HG02588 (cell line): Measurements from ENCODE around the gene PDE7B.

Experiments used
- ATAC-seq: cut with Tn5 transposase; IDR thresholded peaks from one replicate; pipeline ENCODE4 v1.9.1; 2021; ENCODE audit warnings: mild to moderate bottlenecking, moderate library complexity; ENCODE audit not compliant: unreplicated experiment

PDE7B gene

GRCh38 chr6:135922746-135923145 is 71.2 kb downstream of the PDE7B start:
- ATAC-seq, result no peak

GRCh38 chr6:135932651-135933050 is 81.2 kb downstream of the PDE7B start:
- no peak for ATAC-seq

DNA sequence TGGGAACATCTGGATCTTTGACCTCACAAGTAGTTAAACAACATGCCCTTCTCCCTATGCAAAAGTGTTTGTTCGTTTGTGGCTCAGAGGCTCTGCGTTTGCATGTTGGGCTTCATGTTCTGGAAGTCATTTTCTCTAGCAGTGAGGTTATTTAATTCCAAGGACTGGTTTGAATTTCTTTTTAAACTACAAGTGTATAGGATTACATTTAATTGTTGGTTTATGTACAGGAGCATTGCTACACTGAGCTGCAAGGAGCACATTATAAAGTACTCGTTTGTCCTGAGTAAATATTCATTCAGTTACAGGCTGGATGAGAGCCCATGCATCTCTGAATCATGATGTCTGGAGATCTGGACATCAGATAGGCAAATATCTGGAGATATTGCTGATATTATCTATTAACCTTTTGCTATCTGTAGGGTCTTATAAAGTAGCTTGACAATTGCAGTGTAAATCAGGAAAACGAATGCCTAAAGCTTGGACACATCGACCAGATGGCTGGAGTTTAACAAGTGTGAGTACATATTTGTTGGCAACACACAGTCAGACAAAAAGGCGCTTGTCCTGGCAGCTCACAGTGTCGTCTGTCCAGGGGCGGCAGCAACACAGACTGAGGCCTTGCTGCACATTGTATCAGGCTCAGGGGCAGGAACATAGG is 84.6 kb downstream of the PDE7B start:
- ATAC-seq, result no peak

DNA sequence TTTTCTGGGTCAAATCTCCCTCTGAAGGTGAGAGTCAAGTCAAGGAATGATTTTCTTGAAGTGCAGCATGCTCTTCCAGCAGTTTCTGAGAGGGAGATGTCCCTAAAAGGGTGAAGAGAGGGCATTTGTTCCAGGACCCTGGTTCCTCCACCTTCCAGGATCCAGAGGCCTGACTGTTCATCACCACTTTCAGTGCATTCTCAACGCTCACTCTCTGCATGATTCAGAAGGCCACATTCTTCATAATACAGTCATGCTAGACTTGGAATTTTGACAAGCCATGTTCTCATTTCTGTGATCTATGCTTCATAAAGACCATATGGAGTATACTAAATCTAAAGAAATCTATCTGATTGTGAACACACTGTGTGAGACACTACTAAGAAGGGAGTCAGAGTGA is 85.1 kb downstream of the PDE7B start:
- no peak for ATAC-seq

GRCh38 chr6:135937106-135937505 is 85.6 kb downstream of the PDE7B start:
- no peak for ATAC-seq

GRCh38 chr6:135938576-135939207 is 87.2 kb downstream of the PDE7B start:
- ATAC-seq, result no peak

- no peak for ATAC-seq
Measured at GRCh38 chr6:135939208-135939591, 87.7 kb downstream of the PDE7B start.

- no peak for ATAC-seq
Measured at GRCh38 chr6:135940616-135941167, 89.2 kb downstream of the PDE7B start.

DNA sequence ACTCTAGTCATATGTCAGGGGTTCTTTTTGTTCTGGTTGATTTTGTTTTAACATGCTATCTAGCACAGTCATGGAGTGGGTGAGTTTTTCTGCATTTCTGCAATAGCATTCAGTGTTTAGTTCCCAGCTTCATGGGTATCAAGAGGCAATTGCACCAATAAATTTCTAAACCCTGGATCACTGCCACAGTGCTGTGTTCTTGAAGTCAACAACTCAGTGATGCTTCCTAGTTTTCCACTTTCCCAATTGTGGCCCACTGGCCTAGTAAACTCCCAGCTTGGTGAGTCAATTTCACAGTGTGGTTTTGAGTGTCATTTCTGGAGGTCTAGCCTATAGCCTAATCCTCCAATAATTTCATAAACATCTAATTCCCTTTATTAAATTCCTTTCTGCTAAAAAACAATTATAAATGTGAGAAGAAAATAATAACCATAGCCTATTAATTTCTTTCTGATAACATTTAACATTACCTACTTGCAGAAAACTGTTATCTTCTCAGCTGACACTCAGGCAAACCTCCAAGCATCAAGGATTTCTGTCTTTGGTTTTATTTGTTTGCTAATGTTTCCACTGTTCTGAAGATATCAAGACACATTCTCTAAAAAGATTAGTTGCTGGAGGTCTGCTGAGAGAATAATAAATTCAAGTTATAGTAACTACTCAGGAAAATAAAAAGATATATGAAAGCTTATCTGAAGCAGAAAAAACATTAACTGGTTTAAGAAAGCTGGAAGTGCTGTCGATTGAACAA is 89.9 kb downstream of the PDE7B start:
- ATAC-seq, result no peak

GRCh38 chr6:135944120-135944519 is 92.6 kb downstream of the PDE7B start:
- ATAC-seq, result no peak

GRCh38 chr6:135946674-135947073 is 95.2 kb downstream of the PDE7B start:
- no peak for ATAC-seq

DNA sequence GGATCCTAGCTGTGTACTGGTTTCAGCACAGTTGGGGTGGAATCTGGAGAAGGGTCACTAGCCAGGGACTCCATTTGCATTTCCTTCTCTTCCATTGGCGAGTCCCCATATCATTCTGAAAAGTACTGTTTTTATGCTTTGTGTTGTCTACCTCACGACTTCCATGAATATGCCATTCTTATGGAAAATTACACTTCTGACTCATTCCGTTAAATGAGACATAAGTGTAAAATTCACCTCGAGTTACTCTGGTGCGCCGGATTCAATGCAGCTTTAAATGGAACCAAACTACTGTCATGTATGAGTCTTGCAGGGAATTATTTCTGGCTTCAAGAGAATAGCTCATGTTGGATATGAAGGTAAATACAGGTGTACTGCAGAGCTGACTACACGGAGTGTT is 99.2 kb downstream of the PDE7B start:
- no peak for ATAC-seq

DNA sequence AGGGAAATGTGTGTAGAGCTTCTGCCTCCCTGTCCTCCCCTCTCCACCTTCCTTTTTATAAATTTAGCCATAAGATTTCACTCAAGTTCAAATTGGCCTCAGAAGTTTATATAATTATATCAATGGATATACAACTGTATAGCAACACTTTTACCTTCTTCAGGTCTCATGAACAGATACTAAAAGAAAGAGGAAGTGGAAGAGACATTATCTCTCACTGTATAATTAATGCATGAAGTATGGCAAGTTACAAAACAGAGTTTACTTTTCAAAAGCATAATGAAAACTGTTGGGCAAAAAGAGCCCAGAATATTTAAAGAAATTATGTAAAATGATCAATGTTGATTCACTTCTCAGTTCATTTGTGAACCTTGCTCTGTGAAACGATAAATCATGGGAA is 99.7 kb downstream of the PDE7B start:
- no peak for ATAC-seq

GRCh38 chr6:135953818-135954217 is 102.3 kb downstream of the PDE7B start:
- no peak for ATAC-seq

GRCh38 chr6:135955099-135955498 is 103.6 kb downstream of the PDE7B start:
- ATAC-seq, result no peak

- no peak for ATAC-seq
Measured at GRCh38 chr6:135962731-135963130, 111.2 kb downstream of the PDE7B start.

- ATAC-seq, result no peak
Measured at GRCh38 chr6:135970750-135971149, 119.2 kb downstream of the PDE7B start.

- ATAC-seq, result no peak
Measured at GRCh38 chr6:135971351-135971750, 119.8 kb downstream of the PDE7B start.

DNA sequence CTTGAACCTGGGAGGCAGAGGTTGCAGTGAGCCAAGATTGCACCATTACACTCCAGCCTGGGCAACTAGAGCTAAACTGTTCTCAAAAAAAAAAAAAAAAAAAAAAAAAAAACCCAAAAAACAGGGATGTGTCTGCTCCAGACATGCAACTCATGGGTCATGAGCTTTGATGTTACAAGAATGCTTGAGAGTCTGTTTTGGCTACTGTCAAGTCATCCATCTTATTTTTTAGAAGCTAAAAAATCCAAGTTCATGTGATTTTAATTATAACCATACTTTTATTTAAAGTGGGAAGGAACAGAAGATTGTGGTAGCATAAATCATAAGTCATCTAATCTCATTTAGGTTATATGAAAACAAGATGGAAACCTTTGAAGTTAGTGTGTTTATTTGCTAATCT is 120.6 kb downstream of the PDE7B start:
- no peak for ATAC-seq

DNA sequence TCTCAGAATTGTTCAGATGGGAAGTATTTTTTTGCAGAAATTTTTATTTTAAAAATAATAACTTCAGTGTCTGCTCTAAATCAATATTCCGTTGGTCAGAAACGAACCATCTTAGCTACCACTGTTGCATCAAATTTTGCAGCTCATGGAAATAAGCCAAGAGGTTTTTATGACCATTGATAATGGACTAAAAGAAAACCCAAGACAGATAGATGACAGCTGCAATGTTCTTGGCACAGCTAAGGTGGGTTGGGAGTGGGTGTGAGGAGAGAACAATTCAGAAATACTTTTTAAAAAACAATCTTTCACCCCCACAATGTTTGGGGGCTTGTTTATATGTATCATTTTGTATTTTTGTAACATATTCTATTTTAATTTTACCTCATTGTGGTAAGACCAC is 121.1 kb downstream of the PDE7B start:
- no peak for ATAC-seq

GRCh38 chr6:135974426-135974825 is 122.9 kb downstream of the PDE7B start:
- ATAC-seq, result no peak

DNA sequence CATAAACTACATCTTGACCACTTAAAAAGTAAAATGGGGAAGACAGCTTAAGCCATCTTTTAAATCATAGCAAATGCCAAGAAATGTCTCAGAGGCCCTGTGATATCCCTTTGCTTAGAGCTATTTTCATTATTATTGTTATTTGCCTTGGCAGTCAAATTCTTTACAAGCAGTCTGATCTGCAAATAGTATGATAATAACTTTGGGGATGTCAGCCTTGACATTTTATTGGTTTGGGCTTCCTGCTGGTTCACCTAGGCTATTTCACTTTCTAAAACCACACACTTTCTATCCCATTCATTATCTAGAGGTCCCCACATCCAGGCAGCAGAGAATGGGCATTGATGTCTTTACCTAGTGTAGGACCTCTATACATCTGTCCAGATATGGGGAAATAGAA is 125.1 kb downstream of the PDE7B start:
- ATAC-seq, result no peak
